HepG2 (cell line): Measurements from ENCODE around the gene MAML1. TPM values are rescaled to one million over a fixed set of nuclear protein-coding genes. Genes with fewer than 3 reads are reported as not detected.

Experiments
- ATAC-seq: fragments of 200-7000 bp; cut with Tn5 transposase; 3 replicates; pipeline ENCODE4 v1.9.1; 2020; ENCODE audit warnings: mild to moderate bottlenecking, moderate library complexity
- BruUV-seq: library from RNA; stranded (reverse); fragments of 400-500 nt; replicated peaks from 2 replicates; lab custom pipeline; 2021; lab: Mats Ljungman, UMichigan
- CTCF ChIA-PET: fragments of 300-600 bp; formaldehyde crosslinking; extraction: SDS; loops from one replicate; lab custom pipeline; 2021; ENCODE audit warnings: low total read pairs, inconsistent platforms, low intra/inter-chr PET ratio; lab: Yijun Ruan, JAX
- POLR2A ChIA-PET: fragments of 350-600 bp; sonication (Branson Sonifier 250); formaldehyde crosslinking; loops from one replicate; lab custom pipeline; 2020; ENCODE audit warnings: antibody characterized with exemption, inconsistent platforms; lab: Yijun Ruan, JAX
- DNase-seq: peaks from one replicate; pipeline ENCODE4 v3.0.0-alpha.2; 2015; ENCODE audit warnings: low spot score
- FAIRE-seq: peaks from 3 replicates; lab custom pipeline; 2011; peaks lifted over from hg19 to GRCh38; lab: Jason Lieb, UNC
- H2AFZ ChIP-seq: one replicate; pipeline ENCODE4 v1.6.1; 2011; ENCODE audit warnings: low read length, inconsistent platforms
- H3K27ac ChIP-seq: fragments of 300-600 bp; 3 replicates; pipeline ENCODE4 v1.8.0; 2011; ENCODE audit warnings: mixed run types, mild to moderate bottlenecking, mixed read lengths, low read length, inconsistent platforms; ENCODE audit not compliant: insufficient read depth; ENCODE audit errors: extremely low read length
- H3K27me3 ChIP-seq, 2 experiments: fragments of 200-600 bp in 1 of 2; 2 replicates in 1 of 2; 3 replicates in 1 of 2; pipeline versions ENCODE4 v1.6.0 to v1.8.0; 2011; ENCODE audit warnings: low read length in 2 of 2, mild to moderate bottlenecking in 2 of 2, moderate library complexity in 2 of 2, inconsistent platforms in 1 of 2; ENCODE audit not compliant: insufficient read depth in 2 of 2, control insufficient read depth in 1 of 2
- H3K36me3 ChIP-seq, 2 experiments: fragments of 200-600 bp in 1 of 2; replicated peaks in 1 of 2; 2 replicates in 1 of 2; 3 replicates in 1 of 2; pipeline versions ENCODE4 v1.5.1 to v1.8.0; 2011; ENCODE audit warnings: low read length in 2 of 2, inconsistent platforms in 1 of 2; ENCODE audit not compliant: insufficient read depth in 2 of 2, control insufficient read depth in 1 of 2
- H3K4me1 ChIP-seq: 2 replicates; pipeline ENCODE4 v1.5.1; 2012; ENCODE audit warnings: low read length, inconsistent platforms; ENCODE audit not compliant: insufficient read depth
- H3K4me2 ChIP-seq: 2 replicates; pipeline ENCODE4 v1.6.0; 2011; ENCODE audit warnings: low read depth, low read length, inconsistent platforms
- H3K4me3 ChIP-seq, 3 experiments: fragments of 200-600 bp in 1 of 3; sonication (generic), shearing (Covaris generic) in 1 of 3; replicated peaks in 1 of 3; 2 replicates each; pipeline ENCODE4 v1.5.1; 2011 to 2016; ENCODE audit warnings: low read length in 3 of 3, inconsistent platforms in 2 of 3, low read depth in 2 of 3, mild to moderate bottlenecking in 2 of 3, control low read depth in 1 of 3, mixed read lengths in 1 of 3; ENCODE audit not compliant: insufficient read depth in 1 of 3
- H3K79me2 ChIP-seq: one replicate; pipeline ENCODE4 v1.6.1; 2011; ENCODE audit warnings: low read length, inconsistent platforms; ENCODE audit not compliant: insufficient read depth
- H3K9ac ChIP-seq: 2 replicates; pipeline ENCODE4 v1.6.0; 2011; ENCODE audit warnings: mild to moderate bottlenecking, low read depth, low read length, inconsistent platforms; ENCODE audit not compliant: insufficient read depth
- H3K9me3 ChIP-seq: 2 replicates; pipeline ENCODE4 v1.5.1; 2012; ENCODE audit warnings: mild to moderate bottlenecking, low read length
- H4K20me1 ChIP-seq: 2 replicates; pipeline ENCODE4 v1.6.0; 2011; ENCODE audit warnings: inconsistent platforms, mild to moderate bottlenecking, low read length, moderate library complexity; ENCODE audit not compliant: insufficient read depth
- AGO2 ChIP-seq: fragments of 200-400 bp; formaldehyde crosslinking; optimal IDR thresholded peaks from 2 replicates; pipeline ENCODE3; 2017; ENCODE audit warnings: mild to moderate bottlenecking, low read depth, low read length, moderate library complexity
- CREB3 ChIP-seq: sonication (generic); formaldehyde crosslinking; IDR thresholded peaks from 2 replicates; pipeline ENCODE4 v1.5.0; 2020; ENCODE audit warnings: missing genetic modification reagents
- DZIP1 ChIP-seq: sonication (generic); formaldehyde crosslinking; IDR thresholded peaks from 2 replicates; pipeline ENCODE4 v1.5.0; 2020; ENCODE audit warnings: mild to moderate bottlenecking, missing genetic modification reagents
- RBFOX2 ChIP-seq: fragments of 200-400 bp; formaldehyde crosslinking; IDR thresholded peaks from 2 replicates; pipeline ENCODE4 v1.6.1; 2017; ENCODE audit warnings: low read depth, mild to moderate bottlenecking, low read length
- RBM22 ChIP-seq: fragments of 200-400 bp; formaldehyde crosslinking; optimal IDR thresholded peaks from 2 replicates; pipeline ENCODE3; 2017; ENCODE audit warnings: mild to moderate bottlenecking, low read length, moderate library complexity
- REL ChIP-seq: sonication (generic); formaldehyde crosslinking; conservative IDR thresholded peaks from 2 replicates; pipeline ENCODE4 v1.8.0; 2022; ENCODE audit warnings: mild to moderate bottlenecking, missing genetic modification reagents, moderate library complexity
- SMAD9 ChIP-seq: sonication (generic); formaldehyde crosslinking; IDR thresholded peaks from 2 replicates; pipeline ENCODE4 v1.5.1; 2020; ENCODE audit warnings: mild to moderate bottlenecking, missing genetic modification reagents
- ZNF138 ChIP-seq: sonication (generic); formaldehyde crosslinking; IDR thresholded peaks from 2 replicates; pipeline ENCODE4 v1.5.0; 2020; ENCODE audit warnings: mild to moderate bottlenecking, low read depth, missing genetic modification reagents
- ZNF512B ChIP-seq: sonication (generic); formaldehyde crosslinking; IDR thresholded peaks from 2 replicates; pipeline ENCODE4 v1.5.1; 2020; ENCODE audit warnings: missing genetic modification reagents, mild to moderate bottlenecking, borderline replicate concordance
- ZNF557 ChIP-seq: sonication (generic); formaldehyde crosslinking; IDR thresholded peaks from 2 replicates; pipeline ENCODE4 v1.4.0; 2020; ENCODE audit warnings: missing genetic modification reagents
- ZNF580 ChIP-seq: IDR thresholded peaks from 2 replicates; pipeline ENCODE4 v1.6.1; 2016; ENCODE audit warnings: low read depth, borderline replicate concordance
- ZNF687 ChIP-seq: sonication (generic); formaldehyde crosslinking; IDR thresholded peaks from 2 replicates; pipeline ENCODE4 v1.5.1; 2020; ENCODE audit warnings: mild to moderate bottlenecking, missing genetic modification reagents, moderate library complexity
- WGBS: methylation state at CpG from one replicate; pipeline ENCODE4 v1.1.6; 2017; ENCODE audit warnings: low lambda C conversion rate; 5-methylcytosine and 5-hydroxymethylcytosine counted together
- in situ Hi-C: cut with HindIII; loops from 2 replicates; pipeline ENCODE4 v1.10.0; 2017; ENCODE audit warnings: low pct_unique_long_range_greater_than_20kb; ENCODE audit not compliant: extremely low pct_ligation_motif_present
- intact Hi-C: fragments of 100-400 bp; cut with micrococcal nuclease; formaldehyde crosslinking; loops from one replicate; pipeline ENCODE4 v1.10.0; 2022; ENCODE audit not compliant: unreplicated experiment
- polyA plus RNA-seq, 8 experiments: library from polyadenylated mRNA; depleted of rRNA in 3 of 8; stranded (reverse) in 7 of 8; unstranded in 1 of 8; fragments of >200 nt; fragmentation: Illumina TruSeq in 4 of 8; extraction: Trizol in 4 of 8; gene quantifications; 2 replicates each; pipeline versions ENCODE4 v1.2.1 to v1.2.3, GENCODE V29; 2011 to 2016; ENCODE audit warnings: low read depth in 4 of 8, missing spikeins in 1 of 8, mixed read lengths in 1 of 8; ENCODE audit not compliant: insufficient read depth in 1 of 8
- total RNA-seq, 5 experiments: library from RNA; depleted of rRNA; stranded (reverse); fragments of >200 nt; fragmentation: Illumina TruSeq; extraction: Trizol; gene quantifications; 2 replicates each; pipeline ENCODE4 v1.2.3, GENCODE V29; 2016; ENCODE audit warnings: low read depth in 1 of 5

MAML1 gene
- total and polyA plus RNA-seq, 2 of the 13 experiments (the other 11 are each of a cell fraction or from before 2014, with no cell fraction given) = 10.0 to 10.8 TPM

GRCh38 chr5:179822444-179822990, 89.9 kb downstream of the MAML1 start:
- no TSS peak for BruUV-seq
- in situ Hi-C loops = no loop called here
- Histone ChIP-seq H3K27ac (peak overlapping the region; percentile 99), H3K36me3 (peaks cover 17 to 36% of the 10 kb centered on the region in 2 experiments), H3K27me3 (no peaks in the 10 kb centered on the region), H3K9me3 (no peaks in the 10 kb centered on the region), H4K20me1 (peaks cover 51% of the 10 kb centered on the region), H3K4me2 (peak overlapping the region; percentile 92), H3K79me2 (peaks cover 49% of the 10 kb centered on the region), H3K4me1 (peaks cover 87% of the 10 kb centered on the region), H2AFZ (no peak overlapping the region), H3K9ac (peak overlapping the region; percentile 100), H3K4me3 (peak overlapping the region; percentile 97 to 99 (median 99))
- ChIA-PET POLR2A (interaction anchor here (0.6 to 1.8 kb wide), 12 partner anchors 8 to 90 kb away, joined by 3 to 11 read pairs (median 4); partner anchors contain the start of genes MGAT4B and MRNIP), CTCF (no interaction called here)
- ATAC-seq (no peak), DNase-seq (no peak), FAIRE-seq (no peak)
- 64% methylated on average over 7 of the region's 8 CpGs for WGBS
- intact Hi-C loops = no loop called here
- TF ChIP-seq CREB3 (CRISPR knock-in tag) (no peak), REL (CRISPR knock-in tag) (no peak), SMAD9 (CRISPR knock-in tag) (no peak), ZNF687 (CRISPR knock-in tag) (peak; percentile 51), DZIP1 (0 out of 2 replicates have a peak, but pooled peaks have one; percentile 25), ZNF557 (CRISPR knock-in tag) (no peak), ZNF580 (0 out of 2 replicates have a peak, but pooled peaks have one; percentile 28), RBM22 (peak; percentile 11), RBFOX2 (peak; percentile 65; the same call in 1 of the 2 replicates), ZNF512B (CRISPR knock-in tag) (no peak), ZNF138 (CRISPR knock-in tag) (no peak), AGO2 (peak; percentile 89)
